Osteoblast (primary cell): Measurements from ENCODE around the gene BUD23. TPM values are rescaled to one million over a fixed set of nuclear protein-coding genes. Genes with fewer than 3 reads are reported as not detected.
"Not testable (repeated sequence)": the region's sequence is repeated elsewhere in the genome, so short reads cannot be mapped to it uniquely, and the experiment has no call there.

Experiments
- DNase-seq: peaks from one replicate; pipeline ENCODE4 v3.0.0; 2011; ENCODE audit warnings: low spot score, mixed read lengths; ENCODE audit not compliant: insufficient read length; ENCODE audit errors: missing footprints
- H2AFZ ChIP-seq: 2 replicates; pipeline ENCODE4 v1.6.0; 2011; ENCODE audit warnings: mild to moderate bottlenecking, low read length
- H3K27ac ChIP-seq: 2 replicates; pipeline ENCODE4 v1.5.1; 2011; ENCODE audit warnings: mild to moderate bottlenecking, low read depth, low read length, moderate library complexity
- H3K27me3 ChIP-seq: 2 replicates; pipeline ENCODE4 v1.6.0; 2012; ENCODE audit warnings: mild to moderate bottlenecking, control low read depth, inconsistent platforms, low read length, moderate library complexity; ENCODE audit not compliant: insufficient read depth
- H3K36me3 ChIP-seq: 2 replicates; pipeline ENCODE4 v1.5.1; 2011; ENCODE audit warnings: mild to moderate bottlenecking, low read length, control low read depth, moderate library complexity; ENCODE audit not compliant: insufficient read depth
- H3K4me1 ChIP-seq: 2 replicates; pipeline ENCODE4 v1.5.1; 2011; ENCODE audit warnings: mild to moderate bottlenecking, low read length, control low read depth, moderate library complexity; ENCODE audit not compliant: insufficient read depth
- H3K4me2 ChIP-seq: 2 replicates; pipeline ENCODE4 v1.6.0; 2011; ENCODE audit warnings: mild to moderate bottlenecking, low read length; ENCODE audit not compliant: insufficient read depth
- H3K4me3 ChIP-seq: fragments of 200-600 bp; sonication (generic); 3 replicates; pipeline ENCODE4 v1.5.1; 2012; ENCODE audit warnings: mild to moderate bottlenecking, low read length, inconsistent platforms; ENCODE audit not compliant: insufficient read depth
- H3K79me2 ChIP-seq: 2 replicates; pipeline ENCODE4 v1.6.0; 2012; ENCODE audit warnings: mild to moderate bottlenecking, low read length, control low read depth, inconsistent platforms; ENCODE audit not compliant: insufficient read depth
- H3K9me3 ChIP-seq: 2 replicates; pipeline ENCODE4 v1.5.1; 2011; ENCODE audit warnings: low read depth, low read length, control low read depth
- H4K20me1 ChIP-seq: 2 replicates; pipeline ENCODE4 v1.6.0; 2012; ENCODE audit warnings: mild to moderate bottlenecking, low read length, control low read depth; ENCODE audit not compliant: insufficient read depth
- total RNA-seq: library from RNA; depleted of rRNA; stranded (reverse); fragments of >200 nt; gene quantifications from 2 replicates; pipeline ENCODE4 v1.2.3, GENCODE V29; 2012
- TF ChIP-seq, protein P1 (sequence below): IDR thresholded peaks from 2 replicates; pipeline ENCODE4 v1.5.1; 2011; ENCODE audit warnings: mild to moderate bottlenecking, low read depth, low read length, moderate library complexity; ENCODE audit errors: extremely low read depth

Gene BUD23
- total RNA-seq, 1 donor = 36.9 TPM

DNA sequence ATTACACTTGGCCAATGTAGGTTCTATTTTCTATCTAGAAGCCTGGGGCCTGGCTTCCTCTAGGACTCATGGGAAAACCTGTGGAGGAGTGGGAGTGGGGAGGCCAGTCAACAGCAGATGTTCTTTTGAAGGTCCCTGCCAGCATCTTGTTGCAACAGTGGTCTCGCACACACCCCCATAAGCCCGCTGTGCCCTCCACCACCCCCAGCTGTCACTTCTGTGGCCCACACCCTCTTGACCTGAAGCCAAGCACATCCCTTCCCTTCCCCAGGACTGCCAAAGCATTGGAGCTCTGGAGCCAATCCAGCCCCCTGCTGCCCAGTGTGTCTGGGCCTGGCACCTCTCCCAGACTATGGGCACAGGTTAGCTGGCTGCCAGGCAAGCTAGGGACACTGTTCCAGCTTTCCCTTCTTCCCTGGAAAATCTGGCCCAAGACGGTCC, 38.0 kb downstream of the BUD23 start:
- no peak overlapping the region for H3K4me2 ChIP-seq
- H3K4me3 ChIP-seq = no peak overlapping the region
- no peak overlapping the region for H2AFZ ChIP-seq
- H3K36me3 ChIP-seq = no peaks in the 10 kb centered on the region
- H3K4me1 ChIP-seq = peaks cover 20% of the 10 kb centered on the region
- TF ChIP-seq, protein P1, sequence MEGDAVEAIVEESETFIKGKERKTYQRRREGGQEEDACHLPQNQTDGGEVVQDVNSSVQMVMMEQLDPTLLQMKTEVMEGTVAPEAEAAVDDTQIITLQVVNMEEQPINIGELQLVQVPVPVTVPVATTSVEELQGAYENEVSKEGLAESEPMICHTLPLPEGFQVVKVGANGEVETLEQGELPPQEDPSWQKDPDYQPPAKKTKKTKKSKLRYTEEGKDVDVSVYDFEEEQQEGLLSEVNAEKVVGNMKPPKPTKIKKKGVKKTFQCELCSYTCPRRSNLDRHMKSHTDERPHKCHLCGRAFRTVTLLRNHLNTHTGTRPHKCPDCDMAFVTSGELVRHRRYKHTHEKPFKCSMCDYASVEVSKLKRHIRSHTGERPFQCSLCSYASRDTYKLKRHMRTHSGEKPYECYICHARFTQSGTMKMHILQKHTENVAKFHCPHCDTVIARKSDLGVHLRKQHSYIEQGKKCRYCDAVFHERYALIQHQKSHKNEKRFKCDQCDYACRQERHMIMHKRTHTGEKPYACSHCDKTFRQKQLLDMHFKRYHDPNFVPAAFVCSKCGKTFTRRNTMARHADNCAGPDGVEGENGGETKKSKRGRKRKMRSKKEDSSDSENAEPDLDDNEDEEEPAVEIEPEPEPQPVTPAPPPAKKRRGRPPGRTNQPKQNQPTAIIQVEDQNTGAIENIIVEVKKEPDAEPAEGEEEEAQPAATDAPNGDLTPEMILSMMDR = no peak
- no peaks in the 10 kb centered on the region for H3K27me3 ChIP-seq
- no peak overlapping the region for H3K27ac ChIP-seq
- H3K79me2 ChIP-seq = peaks cover 29% of the 10 kb centered on the region
- H4K20me1 ChIP-seq = peaks cover 21% of the 10 kb centered on the region
- peak; percentile 50 for DNase-seq
- H3K9me3 ChIP-seq = no peaks in the 10 kb centered on the region

DNA sequence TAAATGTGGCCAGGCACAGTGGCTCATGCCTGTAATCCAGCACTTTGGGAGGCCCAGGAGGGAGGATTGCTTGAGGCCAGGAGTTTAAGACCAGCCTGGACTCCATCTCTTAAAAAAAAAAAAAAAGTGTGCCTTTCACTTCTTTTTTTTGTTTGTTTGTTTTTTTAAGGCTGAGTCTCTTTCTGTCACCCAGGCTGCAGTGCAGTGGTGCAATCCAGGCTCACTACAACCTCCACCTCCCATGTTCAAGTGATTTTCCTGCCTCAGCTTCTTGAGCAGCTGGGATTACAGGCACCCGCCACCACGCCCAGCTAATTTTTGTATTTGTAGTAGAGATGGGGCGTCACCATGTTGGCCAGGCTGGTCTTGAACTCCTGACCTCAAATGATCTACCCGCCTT, 38.8 kb downstream of the BUD23 start:
- H3K9me3 ChIP-seq, DNase-seq, H3K4me3 ChIP-seq, H2AFZ ChIP-seq, H3K27me3 ChIP-seq, H3K36me3 ChIP-seq, H3K27ac ChIP-seq, H3K4me2 ChIP-seq: not testable (repeated sequence)
- Histone ChIP-seq H3K4me1 (peaks cover 14% of the 10 kb centered on the region), H3K79me2 (peaks cover 22% of the 10 kb centered on the region), H4K20me1 (peaks cover 15% of the 10 kb centered on the region)

DNA sequence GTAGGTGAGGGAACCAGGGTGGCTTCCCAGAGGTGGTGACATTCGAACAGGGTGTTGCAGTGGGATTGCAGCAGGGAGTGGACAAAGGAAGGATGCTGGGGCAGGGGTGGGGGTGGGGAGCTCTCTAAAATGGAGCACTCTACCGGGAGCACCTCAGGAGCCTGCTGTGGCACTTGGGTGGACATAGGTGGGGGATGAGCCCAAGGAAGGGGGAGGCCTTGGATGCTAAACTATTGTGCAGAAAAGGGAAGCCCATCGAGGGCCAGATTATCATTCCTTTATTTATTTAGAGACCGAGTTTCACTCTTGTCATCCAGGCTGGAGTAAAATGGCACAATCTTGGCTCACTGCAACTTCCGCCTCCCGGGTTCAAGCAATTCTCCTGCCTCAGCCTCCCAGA, 39.4 kb downstream of the BUD23 start:
- peaks cover 8% of the 10 kb centered on the region for H3K4me1 ChIP-seq
- H3K4me2 ChIP-seq = no peak overlapping the region
- H4K20me1 ChIP-seq = peaks cover 9% of the 10 kb centered on the region
- no peaks in the 10 kb centered on the region for H3K27me3 ChIP-seq
- TF ChIP-seq, protein P1 = no peak
- H3K9me3 ChIP-seq = no peaks in the 10 kb centered on the region
- H3K79me2 ChIP-seq = peaks cover 16% of the 10 kb centered on the region
- H2AFZ ChIP-seq = no peak overlapping the region
- no peak overlapping the region for H3K27ac ChIP-seq
- no peaks in the 10 kb centered on the region for H3K36me3 ChIP-seq
- no peak overlapping the region for H3K4me3 ChIP-seq
- peak; percentile 46 for DNase-seq

DNA sequence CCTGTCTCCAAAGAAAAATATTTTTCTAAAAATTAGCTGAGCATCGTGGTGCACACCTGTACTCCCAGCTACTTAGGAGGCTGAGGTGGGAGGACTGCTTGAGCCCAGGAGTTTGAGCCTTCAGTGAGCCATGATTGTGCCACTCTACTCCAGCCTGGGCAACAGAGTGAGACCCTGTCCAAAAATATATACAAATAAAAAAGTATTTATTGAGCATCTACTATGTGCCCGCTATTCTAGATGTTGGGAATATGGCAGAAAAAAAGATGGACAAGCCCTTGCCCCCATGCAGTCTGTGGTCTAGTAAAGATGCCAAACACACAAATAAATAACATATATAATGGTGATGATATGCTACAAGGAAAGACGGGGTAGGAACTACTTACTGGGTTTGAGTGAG, 40.4 kb downstream of the BUD23 start:
- no peaks in the 10 kb centered on the region for H3K27me3 ChIP-seq
- H2AFZ ChIP-seq = no peak overlapping the region
- no peaks in the 10 kb centered on the region for H4K20me1 ChIP-seq
- TF ChIP-seq, protein P1 = no peak
- H3K4me2 ChIP-seq = no peak overlapping the region
- no peak overlapping the region for H3K27ac ChIP-seq
- no peaks in the 10 kb centered on the region for H3K4me1 ChIP-seq
- H3K36me3 ChIP-seq = no peaks in the 10 kb centered on the region
- H3K9me3 ChIP-seq = no peaks in the 10 kb centered on the region
- H3K79me2 ChIP-seq = peaks cover 6% of the 10 kb centered on the region
- H3K4me3 ChIP-seq = no peak overlapping the region
- no peak for DNase-seq
